ENCODE data around the gene RABGAP1L.

DNA sequence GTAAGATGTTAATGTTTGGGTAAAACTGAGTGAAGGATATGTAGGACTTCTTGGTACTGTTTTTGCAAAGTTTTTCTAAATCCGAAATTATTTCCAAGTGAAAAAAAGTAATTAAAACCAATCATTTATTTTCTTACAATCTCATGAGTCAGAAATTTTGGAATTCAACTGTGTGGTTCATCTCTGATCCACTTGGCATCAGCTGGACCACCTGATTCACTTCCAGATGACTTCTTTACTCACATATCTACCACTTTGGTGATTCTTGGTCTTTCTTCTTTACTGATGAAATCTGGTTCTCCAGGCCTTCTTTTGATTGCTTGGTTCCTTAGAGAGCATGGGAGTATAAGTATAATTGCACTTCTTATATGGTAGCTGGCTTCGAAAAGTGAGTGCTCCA, 585.6 kb downstream of the RABGAP1L start:
- TF ChIP-seq, protein P1, sequence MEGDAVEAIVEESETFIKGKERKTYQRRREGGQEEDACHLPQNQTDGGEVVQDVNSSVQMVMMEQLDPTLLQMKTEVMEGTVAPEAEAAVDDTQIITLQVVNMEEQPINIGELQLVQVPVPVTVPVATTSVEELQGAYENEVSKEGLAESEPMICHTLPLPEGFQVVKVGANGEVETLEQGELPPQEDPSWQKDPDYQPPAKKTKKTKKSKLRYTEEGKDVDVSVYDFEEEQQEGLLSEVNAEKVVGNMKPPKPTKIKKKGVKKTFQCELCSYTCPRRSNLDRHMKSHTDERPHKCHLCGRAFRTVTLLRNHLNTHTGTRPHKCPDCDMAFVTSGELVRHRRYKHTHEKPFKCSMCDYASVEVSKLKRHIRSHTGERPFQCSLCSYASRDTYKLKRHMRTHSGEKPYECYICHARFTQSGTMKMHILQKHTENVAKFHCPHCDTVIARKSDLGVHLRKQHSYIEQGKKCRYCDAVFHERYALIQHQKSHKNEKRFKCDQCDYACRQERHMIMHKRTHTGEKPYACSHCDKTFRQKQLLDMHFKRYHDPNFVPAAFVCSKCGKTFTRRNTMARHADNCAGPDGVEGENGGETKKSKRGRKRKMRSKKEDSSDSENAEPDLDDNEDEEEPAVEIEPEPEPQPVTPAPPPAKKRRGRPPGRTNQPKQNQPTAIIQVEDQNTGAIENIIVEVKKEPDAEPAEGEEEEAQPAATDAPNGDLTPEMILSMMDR (IDR thresholded peaks at IDR 0.05; ENCODE audit: low read depth, low read length, missing input control), result no peak
- TF ChIP-seq RXRA (IDR thresholded peaks at IDR 0.05), result no peak
- no peak for TF ChIP-seq GABPA (IDR thresholded peaks at IDR 0.05 in 1 of 2, conservative IDR thresholded peaks at IDR 0.05 in 1 of 2)
- TF ChIP-seq YY1 (IDR thresholded peaks at IDR 0.05), result no peak
- no peak for TF ChIP-seq EGR1 (IDR thresholded peaks at IDR 0.05; ENCODE audit: low read depth in 2 of 2)
- TF ChIP-seq TAF1 (conservative IDR thresholded peaks at IDR 0.05), result no peak
- TF ChIP-seq RAD21 (IDR thresholded peaks at IDR 0.05), result no peak
- no peak for TF ChIP-seq JUND (IDR thresholded peaks at IDR 0.05)

Data from liver (tissue), 3 donors.